22Rv1 (cell line): ENCODE data around the gene CUL7.
A peak's percentile ranks its signal among the peaks of the same experiment; 100 is the strongest.

Experiments used
- H3K27ac ChIP-seq: fragments of 450-650 bp; 2 replicates; pipeline ENCODE4 v1.5.1; 2017
- CTCF ChIP-seq: fragments of 450-650 bp; IDR thresholded peaks from 2 replicates; pipeline ENCODE4 v1.5.1; 2017; ENCODE audit warnings: mild to moderate bottlenecking
- ZFX ChIP-seq: fragments of 450-650 bp; IDR thresholded peaks from 2 replicates; pipeline ENCODE4 v1.6.1; 2017; ENCODE audit warnings: antibody characterized with exemption, borderline replicate concordance

The CUL7 gene

GRCh38 chr6:43093436-43094289, 40.0 kb upstream of the CUL7 start:
- peak overlapping the region; percentile 82 for H3K27ac ChIP-seq
- TF ChIP-seq CTCF (no peak), ZFX (no peak)

GRCh38 chr6:43092635-43093034, 39.0 kb upstream of the CUL7 start:
- peak overlapping the region; percentile 82 for H3K27ac ChIP-seq
- no peak for TF ChIP-seq ZFX
- no peak for TF ChIP-seq CTCF

GRCh38 chr6:43091436-43091991, 37.9 kb upstream of the CUL7 start:
- TF ChIP-seq ZFX (no peak), CTCF (no peak)
- H3K27ac ChIP-seq = no peak overlapping the region

GRCh38 chr6:43091020-43091419, 37.4 kb upstream of the CUL7 start:
- H3K27ac ChIP-seq = peak overlapping the region; percentile 27
- TF ChIP-seq ZFX = no peak
- TF ChIP-seq CTCF = no peak

- no peak for TF ChIP-seq ZFX
- no peak for TF ChIP-seq CTCF
- peak overlapping the region; percentile 27 for H3K27ac ChIP-seq
These were observed 36.9 kb upstream of the CUL7 start for GRCh38 chr6:43090559-43090956.

- peak overlapping the region; percentile 27 for H3K27ac ChIP-seq
- TF ChIP-seq ZFX = no peak
- no peak for TF ChIP-seq CTCF
These were observed 36.4 kb upstream of the CUL7 start for GRCh38 chr6:43089874-43090558.

GRCh38 chr6:43089467-43089866, 35.8 kb upstream of the CUL7 start:
- no peak overlapping the region for H3K27ac ChIP-seq

More at GRCh38 chr6:43089467-43089866, 35.8 kb upstream of the CUL7 start:
- TF ChIP-seq ZFX (no peak), CTCF (no peak)
